ENCODE measurements around the gene AFG1L. TPM values are rescaled to one million over a fixed set of nuclear protein-coding genes. Genes with fewer than 3 reads are reported as not detected.

The AFG1L gene
- total RNA-seq, 4 donors from 2014 or later, result 6.7 to 8.6 (median 7.4) TPM

DNA sequence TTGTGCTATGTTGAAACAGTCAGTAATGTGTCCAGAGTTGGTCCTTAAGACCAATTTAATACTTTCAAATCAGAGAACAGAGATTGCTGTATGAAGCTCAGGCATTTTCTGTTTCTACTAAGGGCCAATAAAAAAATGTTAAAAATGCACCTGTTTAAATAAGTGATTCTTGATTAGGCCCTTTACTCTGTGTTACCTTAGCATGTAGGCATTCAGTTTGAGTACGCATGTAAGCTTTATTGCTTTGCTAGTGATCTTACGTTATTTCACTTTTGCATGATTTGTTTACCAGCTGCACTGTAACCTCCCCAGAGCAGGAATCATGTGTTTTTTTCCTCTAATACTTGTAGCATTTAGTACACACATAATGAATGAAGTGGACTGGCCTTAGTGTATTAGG, 61.0 kb downstream of the AFG1L start:
- H3K9me3 ChIP-seq, result no peaks in the 10 kb centered on the region
- no peaks in the 10 kb centered on the region for H3K27me3 ChIP-seq
- DNase-seq, result no peak
- no peaks in the 10 kb centered on the region for H3K36me3 ChIP-seq
- intact Hi-C loops (cut with DNase I), result no loop called here
- H3K4me3 ChIP-seq (replicated peaks in 1 of 3), result no peak overlapping the region
- WGBS, 2 donors, result 94 to 96% methylated on average over 2 of the region's 2 CpGs
- no peak overlapping the region for H3K27ac ChIP-seq
- no peak for TF ChIP-seq CTCF (IDR thresholded peaks at IDR 0.05)
- no peaks in the 10 kb centered on the region for H3K4me1 ChIP-seq

- Histone ChIP-seq H3K27ac (no peak overlapping the region), H3K36me3 (no peaks in the 10 kb centered on the region), H3K27me3 (no peaks in the 10 kb centered on the region), H3K9me3 (no peaks in the 10 kb centered on the region), H3K4me3 (replicated peaks in 1 of 3) (no peak overlapping the region), H3K4me1 (no peaks in the 10 kb centered on the region)
- WGBS, 2 donors, result 83 to 87% methylated on average over 5 of the region's 5 CpGs
- TF ChIP-seq POLR2A (IDR thresholded peaks at IDR 0.05), result no peak
- TF ChIP-seq CTCF (IDR thresholded peaks at IDR 0.05), result no peak
- no peak for DNase-seq
- intact Hi-C loops (cut with DNase I), result no loop called here
Measured at GRCh38 chr6:108359901-108360882, 65.3 kb downstream of the AFG1L start.

GRCh38 chr6:108360919-108361311, 66.1 kb downstream of the AFG1L start:
- H3K27ac ChIP-seq, result no peak overlapping the region
- WGBS, 2 donors, result 100% methylated on average over 2 of the region's 2 CpGs
- H3K36me3 ChIP-seq, result no peaks in the 10 kb centered on the region
- intact Hi-C loops (cut with DNase I), result no loop called here
- no peaks in the 10 kb centered on the region for H3K4me1 ChIP-seq
- TF ChIP-seq POLR2A (IDR thresholded peaks at IDR 0.05) (no peak), CTCF (IDR thresholded peaks at IDR 0.05) (no peak)
- no peak overlapping the region for H3K4me3 ChIP-seq (replicated peaks in 1 of 3)
- no peaks in the 10 kb centered on the region for H3K9me3 ChIP-seq
- DNase-seq, result no peak
- no peaks in the 10 kb centered on the region for H3K27me3 ChIP-seq

DNA sequence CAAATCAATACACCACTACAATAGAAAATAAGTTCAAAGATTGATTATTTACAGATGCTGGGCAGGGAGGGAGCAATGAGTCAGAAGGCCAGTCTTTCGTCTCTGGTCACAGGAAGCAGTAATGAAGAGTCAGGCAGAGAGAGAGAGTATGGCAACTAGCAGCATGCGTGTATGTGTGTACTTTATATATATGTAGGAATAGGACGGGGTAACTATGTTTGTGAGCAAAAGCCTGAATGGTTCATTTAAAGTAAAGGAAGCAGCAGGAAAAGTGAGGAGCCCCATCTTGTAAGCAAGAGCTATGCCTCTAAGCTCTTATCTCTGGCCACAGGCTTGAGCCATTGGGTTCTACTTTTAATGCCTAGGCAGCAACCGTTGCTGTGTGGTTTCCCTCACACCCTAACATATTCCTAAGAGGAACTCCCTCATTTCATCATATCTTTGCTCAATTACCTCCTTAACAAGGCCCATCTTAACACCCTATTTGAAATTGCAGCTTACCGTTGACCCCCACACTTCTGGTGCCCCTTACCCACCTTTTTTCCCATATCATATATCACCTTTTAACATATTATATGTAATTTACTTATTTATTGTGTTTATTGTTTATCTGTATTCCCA, 66.6 kb downstream of the AFG1L start:
- WGBS, 2 donors, result 85 to 91% methylated on average over 5 of the region's 5 CpGs
- Histone ChIP-seq H3K9me3 (no peaks in the 10 kb centered on the region), H3K4me3 (replicated peaks in 1 of 3) (no peak overlapping the region), H3K4me1 (no peaks in the 10 kb centered on the region), H3K36me3 (no peaks in the 10 kb centered on the region), H3K27ac (no peak overlapping the region), H3K27me3 (no peaks in the 10 kb centered on the region)
- TF ChIP-seq CTCF (IDR thresholded peaks at IDR 0.05) (no peak), POLR2A (IDR thresholded peaks at IDR 0.05) (no peak)
- intact Hi-C loops (cut with DNase I), result no loop called here
- DNase-seq, result no peak

DNA sequence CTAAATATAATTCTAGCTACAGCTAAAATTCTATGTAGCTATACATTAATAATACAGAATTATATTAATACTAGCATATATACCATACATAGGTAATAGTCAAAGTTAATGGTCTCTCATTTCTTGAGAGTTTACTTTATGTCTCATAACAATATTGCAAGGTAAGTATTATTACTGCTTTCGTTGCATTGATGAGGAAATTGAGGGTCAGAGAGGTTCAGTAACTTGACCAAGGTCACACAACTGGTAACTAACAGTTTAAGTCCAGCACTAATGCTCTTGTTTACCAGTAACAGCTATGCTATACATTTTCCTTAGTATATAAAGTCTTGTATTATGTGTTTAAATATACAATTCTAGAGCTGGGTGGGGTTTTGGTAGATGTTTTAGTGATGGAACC, 67.6 kb downstream of the AFG1L start:
- intact Hi-C loops (cut with DNase I), result no loop called here
- TF ChIP-seq POLR2A (IDR thresholded peaks at IDR 0.05) (no peak), CTCF (IDR thresholded peaks at IDR 0.05) (no peak)

More for the DNA sequence above, 67.6 kb downstream of the AFG1L start:
- Histone ChIP-seq H3K9me3 (no peaks in the 10 kb centered on the region), H3K4me1 (no peaks in the 10 kb centered on the region), H3K4me3 (replicated peaks in 1 of 3) (no peak overlapping the region), H3K36me3 (no peaks in the 10 kb centered on the region), H3K27ac (no peak overlapping the region), H3K27me3 (no peaks in the 10 kb centered on the region)
- 93 to 98% methylated on average over 1 of the region's 1 CpG for WGBS, 2 donors
- no peak for DNase-seq
